Activated CD4-positive, alpha-beta T cell treated with anti-CD3 and anti-CD28 coated beads, Interleukin-2, amount 10 ng/mL, durations not matched to agents 7 days and 5 days (primary cell): Measurements from ENCODE around the gene IGF2R. TPM values are rescaled to one million over a fixed set of nuclear protein-coding genes. Genes with fewer than 3 reads are reported as not detected.
"Not testable (repeated sequence)": the region's sequence is repeated elsewhere in the genome, so short reads cannot be mapped to it uniquely, and the experiment has no call there.

ENCODE experiments used
- CTCF ChIA-PET: fragments of 350-600 bp; sonication (Branson Sonifier 250); formaldehyde crosslinking; loops from one replicate; lab custom pipeline; 2021; ENCODE audit warnings: antibody characterized with exemption; lab: Charles Lee
- POLR2A ChIA-PET: fragments of 350-600 bp; sonication (Branson Sonifier 250); formaldehyde crosslinking; loops from one replicate; lab custom pipeline; 2021; ENCODE audit warnings: antibody characterized with exemption; lab: Charles Lee
- DNase-seq: peaks from one replicate; pipeline ENCODE4 v3.0.0-alpha.2; 2020
- H3K27ac Mint-ChIP-seq: one replicate; pipeline ENCODE4 v1.8.0; 2021; ENCODE audit warnings: mild to moderate bottlenecking, moderate library complexity, mixed read lengths
- H3K27me3 Mint-ChIP-seq: one replicate; pipeline ENCODE4 v1.8.0; 2021; ENCODE audit warnings: mixed read lengths
- H3K36me3 Mint-ChIP-seq: one replicate; pipeline ENCODE4 v1.8.0; 2021; ENCODE audit warnings: low read depth, mixed read lengths
- H3K4me1 Mint-ChIP-seq: one replicate; pipeline ENCODE4 v1.8.0; 2021; ENCODE audit warnings: mixed read lengths
- H3K4me3 Mint-ChIP-seq: one replicate; pipeline ENCODE4 v1.8.0; 2021; ENCODE audit warnings: mild to moderate bottlenecking, moderate library complexity, mixed read lengths
- H3K9me3 Mint-ChIP-seq: one replicate; pipeline ENCODE4 v1.8.0; 2021; ENCODE audit warnings: mixed read lengths
- total RNA-seq, 2 experiments: library from RNA; stranded (reverse); gene quantifications; one replicate each; pipeline ENCODE4 v1.2.3, GENCODE V29; 2021

Gene IGF2R
- total RNA-seq, 2 experiments from 2014 or later, result 62.8 to 65.0 TPM

DNA sequence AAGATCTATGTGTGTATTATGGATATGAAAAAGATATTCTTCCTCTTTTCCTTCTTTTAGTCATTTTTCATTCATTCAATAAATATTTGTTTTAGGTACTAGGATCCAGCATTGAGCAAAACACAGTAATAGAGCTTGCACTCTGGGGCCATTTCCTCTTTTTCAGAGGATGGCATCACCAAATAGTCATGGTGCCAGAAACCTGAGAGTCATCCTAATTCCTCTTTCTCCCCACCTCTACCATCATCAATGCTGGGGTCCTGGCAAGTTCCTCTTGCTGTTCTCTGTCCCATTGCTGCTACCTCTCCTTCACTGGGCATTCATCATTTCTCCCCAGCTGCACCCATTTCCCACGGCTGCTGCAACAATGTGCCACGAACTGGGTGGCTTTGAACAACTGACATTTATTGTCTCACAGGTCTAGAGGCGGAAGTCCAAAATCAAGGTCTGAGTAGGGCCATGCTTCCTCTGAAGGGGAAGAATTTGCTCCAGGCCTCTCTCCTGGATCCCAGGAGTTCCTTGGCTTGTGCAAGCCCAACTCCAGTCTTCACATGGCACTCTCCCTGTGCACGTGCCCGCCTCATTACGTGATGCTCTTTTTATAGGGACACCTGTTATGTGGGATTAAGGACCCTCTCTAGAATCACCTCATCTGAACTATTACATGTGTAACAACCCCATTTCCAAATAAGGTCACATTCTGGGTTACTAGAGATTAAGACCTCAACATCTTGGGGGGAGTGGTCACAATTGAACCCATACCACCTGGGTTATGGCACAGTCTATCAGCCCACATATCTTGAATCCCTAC is 9.5 kb upstream of the IGF2R start:
- Mint-ChIP-seq H3K4me3 (no peak overlapping the region), H3K36me3 (no peaks in the 10 kb centered on the region), H3K9me3 (no peaks in the 10 kb centered on the region), H3K4me1 (peaks cover 8% of the 10 kb centered on the region), H3K27ac (no peak overlapping the region), H3K27me3 (peaks cover 29% of the 10 kb centered on the region)
- ChIA-PET CTCF (interaction anchor here (0.6 kb wide), 1 partner anchor 338 kb away, joined by 3 read pairs; no protein-coding TSS in a partner anchor), POLR2A (no interaction called here)
- no peak for DNase-seq

- POLR2A ChIA-PET, result no interaction called here
- CTCF ChIA-PET, result interaction anchor here (0.7 kb wide), 1 partner anchor 22 kb away, joined by 3 read pairs; no protein-coding TSS in a partner anchor
- Mint-ChIP-seq H3K4me1 (peaks cover 8% of the 10 kb centered on the region), H3K27ac (no peak overlapping the region), H3K4me3 (no peak overlapping the region), H3K27me3 (peaks cover 31% of the 10 kb centered on the region), H3K36me3 (no peaks in the 10 kb centered on the region), H3K9me3 (no peaks in the 10 kb centered on the region)
- DNase-seq, result no peak
Measured at GRCh38 chr6:159959976-159960384, 8.9 kb upstream of the IGF2R start.

- Mint-ChIP-seq H3K4me1 (peaks cover 8% of the 10 kb centered on the region), H3K27ac (no peak overlapping the region), H3K27me3 (peaks cover 31% of the 10 kb centered on the region), H3K4me3 (no peak overlapping the region), H3K36me3 (no peaks in the 10 kb centered on the region), H3K9me3 (no peaks in the 10 kb centered on the region)
- no peak for DNase-seq
- CTCF ChIA-PET, result interaction anchor here (0.7 to 1.4 kb wide), 2 partner anchors 9 to 22 kb away, joined by 3 to 4 read pairs; no protein-coding TSS in a partner anchor
- POLR2A ChIA-PET, result no interaction called here
Measured at GRCh38 chr6:159960485-159960884, 8.4 kb upstream of the IGF2R start.

GRCh38 chr6:159961528-159961927 is 7.4 kb upstream of the IGF2R start:
- H3K27ac Mint-ChIP-seq, result no peak overlapping the region
- ChIA-PET CTCF (interaction anchor here (0.6 to 1.4 kb wide), 3 partner anchors 8 to 271 kb away, joined by 3 to 4 read pairs (median 3); no protein-coding TSS in a partner anchor), POLR2A (no interaction called here)
- H3K27me3 Mint-ChIP-seq, result peaks cover 36% of the 10 kb centered on the region
- no peak overlapping the region for H3K4me3 Mint-ChIP-seq
- DNase-seq, result no peak
- peaks cover 8% of the 10 kb centered on the region for H3K4me1 Mint-ChIP-seq
- no peaks in the 10 kb centered on the region for H3K9me3 Mint-ChIP-seq
- no peaks in the 10 kb centered on the region for H3K36me3 Mint-ChIP-seq

GRCh38 chr6:159963111-159963510 is 5.8 kb upstream of the IGF2R start:
- H3K27me3 Mint-ChIP-seq, result peaks cover 39% of the 10 kb centered on the region
- CTCF ChIA-PET, result no interaction called here
- no peak overlapping the region for H3K4me3 Mint-ChIP-seq

DNA sequence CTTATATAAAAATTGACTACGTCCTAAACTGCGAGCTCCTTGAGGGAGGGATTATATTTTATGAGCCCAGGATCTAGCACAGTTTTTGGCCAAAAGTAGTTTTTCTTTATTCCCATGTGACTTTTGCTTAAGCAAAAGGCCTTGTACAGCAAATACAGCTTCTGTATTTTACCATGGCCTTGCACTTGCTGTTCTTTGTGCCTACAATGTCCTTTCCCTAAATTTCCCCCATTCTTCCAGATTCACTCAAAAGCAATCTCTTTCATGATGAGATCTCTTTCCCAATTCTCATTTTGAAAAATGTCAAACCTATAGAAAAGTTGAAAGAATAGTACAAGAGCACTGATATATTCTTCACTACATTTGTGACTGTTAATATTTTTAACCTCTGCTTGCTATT is 4.8 kb upstream of the IGF2R start:
- peaks cover 16% of the 10 kb centered on the region for H3K4me1 Mint-ChIP-seq
- POLR2A ChIA-PET, result no interaction called here
- no peak overlapping the region for H3K4me3 Mint-ChIP-seq
- CTCF ChIA-PET, result interaction anchor here (0.9 kb wide), 2 partner anchors 18 to 536 kb away, joined by 3 read pairs; no protein-coding TSS in a partner anchor
- DNase-seq, result no peak
- no peaks in the 10 kb centered on the region for H3K36me3 Mint-ChIP-seq
- no peaks in the 10 kb centered on the region for H3K9me3 Mint-ChIP-seq
- H3K27ac Mint-ChIP-seq, result no peak overlapping the region
- H3K27me3 Mint-ChIP-seq, result peaks cover 39% of the 10 kb centered on the region

More at GRCh38 chr6:159963111-159963510, 5.8 kb upstream of the IGF2R start:
- Mint-ChIP-seq H3K4me1 (peaks cover 14% of the 10 kb centered on the region), H3K9me3 (no peaks in the 10 kb centered on the region), H3K27ac (no peak overlapping the region), H3K36me3 (no peaks in the 10 kb centered on the region)
- POLR2A ChIA-PET, result no interaction called here
- DNase-seq, result no peak

DNA sequence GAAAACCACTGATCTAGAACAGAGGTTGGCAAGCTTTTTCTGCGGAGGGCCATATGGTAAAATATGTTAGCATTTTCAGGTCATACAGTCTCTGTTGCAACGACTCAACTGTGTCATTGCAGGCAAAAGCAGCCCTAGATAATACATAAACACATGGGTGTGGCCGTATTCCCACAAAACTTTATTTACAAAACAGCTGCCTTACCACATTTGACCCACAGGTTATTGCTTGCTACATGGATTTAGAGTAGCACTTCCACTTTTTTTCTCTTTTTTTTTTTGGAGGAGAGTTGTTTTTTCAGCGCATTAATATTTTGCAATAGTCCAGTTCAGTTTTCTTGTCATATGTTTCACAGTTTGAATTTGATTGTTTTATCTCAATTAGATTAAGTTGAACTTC is 2.5 kb upstream of the IGF2R start:
- peaks cover 28% of the 10 kb centered on the region for H3K27me3 Mint-ChIP-seq
- H3K9me3 Mint-ChIP-seq, result no peaks in the 10 kb centered on the region
- ChIA-PET CTCF (interaction anchor here (0.6 kb wide), 1 partner anchor 29 kb away, joined by 4 read pairs; no protein-coding TSS in a partner anchor), POLR2A (no interaction called here)
- peaks cover 23% of the 10 kb centered on the region for H3K4me1 Mint-ChIP-seq
- H3K36me3 Mint-ChIP-seq, result peaks cover 9% of the 10 kb centered on the region
- no peak overlapping the region for H3K27ac Mint-ChIP-seq
- no peak overlapping the region for H3K4me3 Mint-ChIP-seq
- no peak for DNase-seq

DNA sequence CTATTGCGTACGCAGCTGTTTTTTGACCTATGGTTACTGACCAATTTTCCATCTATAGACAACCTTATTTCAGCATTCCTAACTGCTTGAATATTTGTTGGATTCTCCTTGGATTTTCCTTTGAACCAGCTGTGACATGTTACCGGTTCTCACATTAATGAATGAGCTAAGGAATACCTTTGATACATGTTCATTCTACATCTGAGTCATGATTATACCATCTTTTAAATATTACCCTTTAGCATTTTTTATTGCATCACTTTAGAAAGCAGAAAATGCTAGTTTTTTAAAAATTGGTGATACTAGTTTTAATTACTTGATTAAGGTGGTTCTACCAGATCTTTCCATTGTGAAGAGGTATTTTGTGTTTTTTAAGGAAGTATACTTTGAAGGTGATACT is 1.9 kb upstream of the IGF2R start:
- CTCF ChIA-PET, result interaction anchor here (0.6 kb wide), 1 partner anchor 28 kb away, joined by 4 read pairs; no protein-coding TSS in a partner anchor

DNA sequence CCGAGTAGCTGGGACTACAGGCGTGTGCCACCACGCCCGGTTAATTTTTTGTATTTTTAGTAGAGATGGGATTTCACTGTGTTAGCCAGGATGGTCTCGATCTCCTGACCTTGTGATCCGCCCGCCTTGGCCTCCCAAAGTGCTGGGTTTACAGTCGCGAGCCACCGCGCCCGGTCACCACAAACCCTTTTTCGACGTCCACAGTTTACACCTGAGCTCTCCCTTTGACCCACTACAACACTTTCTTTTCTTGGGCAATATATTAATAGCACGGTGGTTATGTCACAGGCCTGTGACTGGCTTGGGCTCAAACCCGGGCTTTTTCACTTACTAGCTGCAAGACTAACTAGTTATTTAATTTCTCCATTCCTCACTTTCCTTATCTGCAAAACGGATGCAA is 1.3 kb upstream of the IGF2R start:
- peaks cover 22% of the 10 kb centered on the region for H3K27me3 Mint-ChIP-seq
- not testable (repeated sequence) for H3K4me3 Mint-ChIP-seq, H3K9me3 Mint-ChIP-seq, DNase-seq, H3K27ac Mint-ChIP-seq
- ChIA-PET POLR2A (interaction anchor here (0.8 kb wide), 1 partner anchor 286 kb away, joined by 3 read pairs; no protein-coding TSS in a partner anchor), CTCF (interaction anchor here (0.9 to 1.4 kb wide), 3 partner anchors 11 to 552 kb away, joined by 3 to 5 read pairs (median 3); no protein-coding TSS in a partner anchor)
- peaks cover 36% of the 10 kb centered on the region for H3K4me1 Mint-ChIP-seq
- peaks cover 11% of the 10 kb centered on the region for H3K36me3 Mint-ChIP-seq

More for the DNA sequence above, 1.9 kb upstream of the IGF2R start:
- peaks cover 26% of the 10 kb centered on the region for H3K27me3 Mint-ChIP-seq
- no peak overlapping the region for H3K27ac Mint-ChIP-seq
- peaks cover 30% of the 10 kb centered on the region for H3K4me1 Mint-ChIP-seq
- no peaks in the 10 kb centered on the region for H3K9me3 Mint-ChIP-seq
- H3K4me3 Mint-ChIP-seq, result no peak overlapping the region
- DNase-seq, result no peak
- H3K36me3 Mint-ChIP-seq, result peaks cover 11% of the 10 kb centered on the region
- POLR2A ChIA-PET, result interaction anchor here (0.6 kb wide), 1 partner anchor 14 kb away, joined by 6 read pairs; no protein-coding TSS in a partner anchor

GRCh38 chr6:159969204-159969912 is 476 bp downstream of the IGF2R start:
- ChIA-PET POLR2A (no interaction called here), CTCF (interaction anchor here (1.0 to 2.4 kb wide), 3 partner anchors 8 to 22 kb away, joined by 3 to 9 read pairs (median 4); no protein-coding TSS in a partner anchor)
- Mint-ChIP-seq H3K4me1 (peaks cover 53% of the 10 kb centered on the region), H3K36me3 (peaks cover 13% of the 10 kb centered on the region), H3K4me3 (peak overlapping the region; percentile 89), H3K9me3 (no peaks in the 10 kb centered on the region), H3K27me3 (peaks cover 10% of the 10 kb centered on the region), H3K27ac (peak overlapping the region; percentile 94)
- DNase-seq, result peak; percentile 24

GRCh38 chr6:159969921-159970320 is 1.0 kb downstream of the IGF2R start:
- ChIA-PET CTCF (interaction anchor here (1.0 to 2.4 kb wide), 3 partner anchors 9 to 22 kb away, joined by 3 to 9 read pairs (median 4); no protein-coding TSS in a partner anchor), POLR2A (no interaction called here)
- peak overlapping the region; percentile 89 for H3K4me3 Mint-ChIP-seq
- DNase-seq, result peak; percentile 39
- peak overlapping the region; percentile 94 for H3K27ac Mint-ChIP-seq
- peaks cover 16% of the 10 kb centered on the region for H3K36me3 Mint-ChIP-seq
- peaks cover 7% of the 10 kb centered on the region for H3K27me3 Mint-ChIP-seq
- H3K4me1 Mint-ChIP-seq, result peaks cover 59% of the 10 kb centered on the region
- H3K9me3 Mint-ChIP-seq, result no peaks in the 10 kb centered on the region

- Mint-ChIP-seq H3K4me3 (peak overlapping the region; percentile 89), H3K9me3 (no peaks in the 10 kb centered on the region), H3K36me3 (peaks cover 17% of the 10 kb centered on the region), H3K4me1 (peaks cover 64% of the 10 kb centered on the region), H3K27me3 (peaks cover 7% of the 10 kb centered on the region), H3K27ac (peak overlapping the region; percentile 94)
- ChIA-PET POLR2A (no interaction called here), CTCF (interaction anchor here (2.0 to 2.4 kb wide), 2 partner anchors 9 to 12 kb away, joined by 9 read pairs; no protein-coding TSS in a partner anchor)
- DNase-seq, result no peak
Measured at GRCh38 chr6:159970659-159971063, 1.8 kb downstream of the IGF2R start.
